GM12878 (cell line): ENCODE results near the gene EGFL8. TPM values are rescaled to one million over a fixed set of nuclear protein-coding genes. Genes with fewer than 3 reads are reported as not detected.

Experiments
- ATAC-seq: fragments of 200-7000 bp; cut with Tn5 transposase; 3 replicates; pipeline ENCODE4 v1.9.1; 2020; ENCODE audit warnings: mild to moderate bottlenecking, moderate library complexity
- BruUV-seq: library from RNA; stranded (reverse); fragments of 400-500 nt; replicated peaks from 2 replicates; lab custom pipeline; 2021; lab: Mats Ljungman, UMichigan
- CTCF ChIA-PET: fragments of 300-600 bp; sonication (Branson Sonifier 250); formaldehyde crosslinking; extraction: SDS; loops from one replicate; lab custom pipeline; 2021; ENCODE audit warnings: inconsistent platforms; lab: Yijun Ruan, JAX
- POLR2A ChIA-PET: fragments of 350-600 bp; formaldehyde crosslinking; extraction: SDS; loops from one replicate; lab custom pipeline; 2021; ENCODE audit warnings: inconsistent platforms; lab: Charles Lee
- RAD21 ChIA-PET: fragments of 300-600 bp; sonication (Branson Sonifier 250); formaldehyde crosslinking; loops from one replicate; lab custom pipeline; 2023; ENCODE audit warnings: antibody characterized with exemption; ENCODE audit not compliant: unreplicated experiment; lab: Charles Lee
- SMC1A ChIA-PET: fragments of 300-600 bp; sonication (Branson Sonifier 250); formaldehyde crosslinking; loops from one replicate; lab custom pipeline; 2023; ENCODE audit not compliant: unreplicated experiment, uncharacterized antibody; lab: Charles Lee
- DNase-seq: peaks from one replicate; pipeline ENCODE4 v3.0.0-alpha.2; 2011; ENCODE audit warnings: low read depth, low spot score
- FAIRE-seq: peaks from 3 replicates; lab custom pipeline; 2011; peaks lifted over from hg19 to GRCh38; lab: Jason Lieb, UNC
- H2AFZ ChIP-seq: 2 replicates; pipeline ENCODE4 v1.6.0; 2011; ENCODE audit warnings: low read depth, low read length, control low read depth; ENCODE audit not compliant: control insufficient read depth
- H3K27ac ChIP-seq: 2 replicates; pipeline ENCODE4 v1.5.1; 2011; ENCODE audit warnings: control low read depth; ENCODE audit not compliant: control insufficient read depth, insufficient read depth
- H3K27me3 ChIP-seq, 2 experiments: replicated peaks in 1 of 2; 2 replicates each; pipeline versions ENCODE4 v1.6.0 to v1.6.1; 2011; ENCODE audit warnings: low read length in 1 of 2; ENCODE audit not compliant: control insufficient read depth in 2 of 2, insufficient read depth in 2 of 2
- H3K36me3 ChIP-seq, 2 experiments: 2 replicates each; pipeline ENCODE4 v1.5.1; 2011; ENCODE audit warnings: low read length in 1 of 2; ENCODE audit not compliant: control insufficient read depth in 2 of 2, insufficient read depth in 2 of 2
- H3K4me1 ChIP-seq: 2 replicates; pipeline ENCODE4 v1.6.1; 2011; ENCODE audit warnings: mild to moderate bottlenecking, low read length, moderate library complexity, mixed read lengths; ENCODE audit not compliant: control insufficient read depth, insufficient read depth
- H3K4me2 ChIP-seq: 2 replicates; pipeline ENCODE4 v1.6.0; 2011; ENCODE audit warnings: control low read depth; ENCODE audit not compliant: control insufficient read depth, insufficient read depth
- H3K4me3 ChIP-seq: fragments of 200-600 bp; sonication (generic); 2 replicates; pipeline ENCODE4 v1.5.1; 2016
- H3K79me2 ChIP-seq: 2 replicates; pipeline ENCODE4 v1.6.0; 2011; ENCODE audit warnings: low read length; ENCODE audit not compliant: control insufficient read depth, insufficient read depth
- H3K9ac ChIP-seq: 2 replicates; pipeline ENCODE4 v1.8.0; 2011; ENCODE audit warnings: low read length, control low read depth, mixed read lengths; ENCODE audit not compliant: control insufficient read depth, insufficient read depth
- H3K9me3 ChIP-seq: replicated peaks from 3 replicates; pipeline ENCODE4 v1.5.1; 2011; ENCODE audit warnings: mild to moderate bottlenecking, low read length; ENCODE audit not compliant: control insufficient read depth, insufficient read depth
- H4K20me1 ChIP-seq: 2 replicates; pipeline ENCODE4 v1.6.0; 2011; ENCODE audit not compliant: control insufficient read depth, insufficient read depth
- BHLHE40 ChIP-seq, 2 experiments: fragments of 450-650 bp in 1 of 2; IDR thresholded peaks; 2 replicates each; pipeline ENCODE4 v1.6.1; 2011 to 2017; ENCODE audit warnings: low read depth in 2 of 2, borderline replicate concordance in 1 of 2, improper control_type of control experiment in 1 of 2, low read length in 1 of 2, mild to moderate bottlenecking in 1 of 2
- BRCA1 ChIP-seq: IDR thresholded peaks from 2 replicates; pipeline ENCODE4 v1.6.1; 2011; ENCODE audit warnings: low read depth, low read length, improper control_type of control experiment
- EZH2 ChIP-seq: IDR thresholded peaks from 2 replicates; pipeline ENCODE4 v1.6.1; 2012; ENCODE audit warnings: low read depth, mild to moderate bottlenecking, control low read depth, inconsistent platforms, low read length, borderline replicate concordance; ENCODE audit not compliant: control insufficient read depth
- HCFC1 ChIP-seq: fragments of 150-350 bp; IDR thresholded peaks from 2 replicates; pipeline ENCODE4 v1.6.1; 2014; ENCODE audit warnings: low read length
- HDAC2 ChIP-seq: fragments of 200-600 bp; sonication (generic); IDR thresholded peaks from 2 replicates; pipeline ENCODE4 v1.6.1; 2017
- HSF1 ChIP-seq: fragments of 150-350 bp; IDR thresholded peaks from 2 replicates; pipeline ENCODE4 v1.6.1; 2014; ENCODE audit warnings: mild to moderate bottlenecking, low read depth, low read length
- IRF4 ChIP-seq: IDR thresholded peaks from 2 replicates; pipeline ENCODE4 v1.6.1; 2011; ENCODE audit warnings: low read depth, low read length
- IRF5 ChIP-seq: fragments of 450-650 bp; IDR thresholded peaks from 2 replicates; pipeline ENCODE4 v1.6.1; 2017; ENCODE audit warnings: borderline replicate concordance
- JUNB ChIP-seq: IDR thresholded peaks from 2 replicates; pipeline ENCODE4 v1.6.1; 2016; ENCODE audit warnings: antibody characterized with exemption, mild to moderate bottlenecking
- LARP7 ChIP-seq: fragments of 450-650 bp; IDR thresholded peaks from 2 replicates; pipeline ENCODE4 v1.6.1; 2017; ENCODE audit warnings: mild to moderate bottlenecking
- MXI1 ChIP-seq: fragments of 150-350 bp; IDR thresholded peaks from 2 replicates; pipeline ENCODE4 v1.6.1; 2011; ENCODE audit warnings: low read depth, mild to moderate bottlenecking, inconsistent platforms, low read length, improper control_type of control experiment
- NBN ChIP-seq: fragments of 450-650 bp; IDR thresholded peaks from 2 replicates; pipeline ENCODE4 v1.6.1; 2016
- POLR2A ChIP-seq: IDR thresholded peaks from 2 replicates; pipeline ENCODE4 v1.6.1; 2011; ENCODE audit warnings: low read depth, mild to moderate bottlenecking, low read length
- POLR2AphosphoS2 ChIP-seq: IDR thresholded peaks from 2 replicates; pipeline ENCODE4 v1.6.1; 2011; ENCODE audit warnings: low read depth, mild to moderate bottlenecking, low read length, improper control_type of control experiment, moderate library complexity
- SIN3A ChIP-seq: IDR thresholded peaks from 2 replicates; pipeline ENCODE4 v1.6.1; 2012; ENCODE audit warnings: low read depth, low read length, improper control_type of control experiment
- TCF3 ChIP-seq: IDR thresholded peaks from 2 replicates; pipeline ENCODE4 v1.6.1; 2012; ENCODE audit warnings: low read depth, mild to moderate bottlenecking, low read length, borderline replicate concordance; ENCODE audit not compliant: insufficient read depth
- ZSCAN29 ChIP-seq: fragments of 450-650 bp; IDR thresholded peaks from 2 replicates; pipeline ENCODE4 v1.6.1; 2017; ENCODE audit warnings: mild to moderate bottlenecking, moderate library complexity
- WGBS: methylation state at CpG from one replicate; pipeline ENCODE4 v1.1.6; 2016; ENCODE audit warnings: low lambda C conversion rate; ENCODE audit not compliant: insufficient replicate concordance, insufficient coverage; ENCODE audit errors: missing lambda C conversion rate; 5-methylcytosine and 5-hydroxymethylcytosine counted together
- in situ Hi-C: fragments of 300-500 bp; cut with MboI; formaldehyde crosslinking; loops from 9 replicates; pipeline ENCODE4 v1.14.3; 2018; ENCODE audit warnings: mixed read lengths
- intact Hi-C: fragments of 100-400 bp; cut with micrococcal nuclease; formaldehyde crosslinking; loops from one replicate; pipeline ENCODE4 v1.14.2; 2022; ENCODE audit not compliant: unreplicated experiment
- polyA plus RNA-seq, 11 experiments: library from polyadenylated mRNA; depleted of rRNA in 4 of 11; unstranded in 6 of 11; stranded (reverse) in 5 of 11; fragments of >200 nt; fragmentation: Nextera tagmentation in 4 of 11; fragmentation: Illumina TruSeq in 1 of 11; extraction: Ambion mirVana in 4 of 11; extraction: Trizol in 1 of 11; gene quantifications; 1 replicate in 1 of 11; 2 replicates in 10 of 11; pipeline versions ENCODE4 v1.2.1 to v1.2.3, GENCODE V29; 2011 to 2016; ENCODE audit warnings: inconsistent platforms in 2 of 11, missing spikeins in 2 of 11, low read depth in 1 of 11
- total RNA-seq, 4 experiments: library from RNA; depleted of rRNA in 3 of 4; stranded (reverse); fragments of >200 nt in 3 of 4; fragmentation: Illumina TruSeq in 1 of 4; extraction: Trizol in 1 of 4; gene quantifications; 2 replicates each; pipeline versions ENCODE4 v1.2.1 to v1.2.3, GENCODE V29; 2013 to 2021

Gene EGFL8
- total and polyA plus RNA-seq, 10 of the 15 experiments (the other 5 are each of a cell fraction or from before 2014, with no cell fraction given): 0.07 to 3.5 (median 1.4) TPM

- in situ Hi-C loops: no loop called here
- Histone ChIP-seq H3K4me3 (no peak overlapping the region), H3K9ac (no peak overlapping the region), H3K79me2 (peaks cover 17% of the 10 kb centered on the region), H3K4me2 (no peak overlapping the region), H3K4me1 (peaks cover 17% of the 10 kb centered on the region), H2AFZ (no peak overlapping the region), H3K9me3 (no peaks in the 10 kb centered on the region), H3K27ac (no peak overlapping the region), H3K27me3 (no peaks in the 10 kb centered on the region), H4K20me1 (no peaks in the 10 kb centered on the region), H3K36me3 (peaks cover 4 to 7% of the 10 kb centered on the region in 2 experiments; a peak in 3 of 4 replicates)
- BruUV-seq: no TSS peak
- ChIA-PET RAD21 (interaction anchor here (1.2 kb wide), 1 partner anchor 13 kb away, joined by 3 read pairs; no protein-coding TSS in a partner anchor), POLR2A (no interaction called here), CTCF (interaction anchor here (1.0 kb wide), 1 partner anchor 13 kb away, joined by 4 read pairs; no protein-coding TSS in a partner anchor), SMC1A (interaction anchor here (1.5 kb wide), 1 partner anchor 13 kb away, joined by 3 read pairs; no protein-coding TSS in a partner anchor)
- WGBS: 93% methylated on average over 10 of the region's 10 CpGs
- intact Hi-C loops: no loop called here
- TF ChIP-seq POLR2A (peak; percentile 31), ZSCAN29 (no peak)
- FAIRE-seq (no peak), ATAC-seq (no peak), DNase-seq (no peak)
Measured at GRCh38 chr6:32182555-32182981, 18.2 kb downstream of the EGFL8 start.

GRCh38 chr6:32183030-32183429 is 18.6 kb downstream of the EGFL8 start:
- H3K27ac ChIP-seq: no peak overlapping the region
- H3K9ac ChIP-seq: no peak overlapping the region
- TF ChIP-seq LARP7 (no peak), HCFC1 (no peak), BHLHE40 (IDR thresholded peaks at IDR 0.05; ENCODE audit: borderline replicate concordance in 1 of 2, low read depth in 2 of 2, low read length in 1 of 2) (no peak), SIN3A (no peak), POLR2AphosphoS2 (no peak), JUNB (no peak), HSF1 (no peak), IRF5 (no peak), MXI1 (no peak), HDAC2 (no peak), NBN (no peak), IRF4 (no peak), BRCA1 (no peak), EZH2 (no peak), TCF3 (no peak)
- TF ChIP-seq, all 136 proteins: peak for 0
- ChIA-PET RAD21 (interaction anchor here (1.2 kb wide), 1 partner anchor 12 kb away, joined by 3 read pairs; no protein-coding TSS in a partner anchor), SMC1A (no interaction called here), POLR2A (no interaction called here), CTCF (no interaction called here)
- FAIRE-seq (no peak), ATAC-seq (no peak), DNase-seq (no peak)
- in situ Hi-C loops: no loop called here
- intact Hi-C loops: no loop called here
- Histone ChIP-seq H3K79me2 (peaks cover 18% of the 10 kb centered on the region), H3K36me3 (peaks cover 4 to 9% of the 10 kb centered on the region in 2 experiments; a peak in 3 of 4 replicates), H3K4me1 (peaks cover 17% of the 10 kb centered on the region), H3K27me3 (no peaks in the 10 kb centered on the region), H2AFZ (no peak overlapping the region), H3K4me3 (no peak overlapping the region), H4K20me1 (no peaks in the 10 kb centered on the region), H3K4me2 (no peak overlapping the region), H3K9me3 (no peaks in the 10 kb centered on the region)
- WGBS: 73% methylated on average over 3 of the region's 3 CpGs
- BruUV-seq: no TSS peak
